Activated T-helper 2 cell treated with anti-CD3 and anti-CD28 coated beads, Interferon-gamma antibody, Interleukin-2, Interleukin-4, amounts not matched to agents 10 μg/mL and 5 μg/mL and 100 μg/mL, durations not matched to agents 14 hours and 24 hours and 36 hours (primary cell): ENCODE results near the gene SMYD3. TPM values are rescaled to one million over a fixed set of nuclear protein-coding genes. Genes with fewer than 3 reads are reported as not detected.

ENCODE experiments used
- DNase-seq: peaks from one replicate; pipeline ENCODE4 v3.0.0; 2021; ENCODE audit warnings: low spot score
- H3K27ac Mint-ChIP-seq: one replicate; pipeline ENCODE4 v1.8.0; 2021; ENCODE audit warnings: mixed read lengths
- H3K27me3 Mint-ChIP-seq: one replicate; pipeline ENCODE4 v1.8.0; 2021; ENCODE audit warnings: low read depth, mixed read lengths
- H3K36me3 Mint-ChIP-seq: one replicate; pipeline ENCODE4 v1.8.0; 2021; ENCODE audit warnings: low read depth, mixed read lengths
- H3K4me1 Mint-ChIP-seq: one replicate; pipeline ENCODE4 v1.8.0; 2021; ENCODE audit warnings: low read depth, mixed read lengths
- H3K4me3 Mint-ChIP-seq: one replicate; pipeline ENCODE4 v1.8.0; 2021; ENCODE audit warnings: low read depth, mild to moderate bottlenecking, moderate library complexity, mixed read lengths
- H3K9me3 Mint-ChIP-seq: one replicate; pipeline ENCODE4 v1.8.0; 2021; ENCODE audit warnings: mixed read lengths
- intact Hi-C: fragments of 100-400 bp; cut with micrococcal nuclease; formaldehyde crosslinking; loops from one replicate; pipeline ENCODE4 v1.15.1; 2023
- total RNA-seq: library from RNA; stranded (reverse); gene quantifications from 2 replicates; pipeline ENCODE4 v1.2.3, GENCODE V29; 2022

SMYD3 gene
- total RNA-seq, 1 donor from 2014 or later, result 24.1 TPM

GRCh38 chr1:246279402-246279801 lies 227.7 kb downstream of the SMYD3 start:
- H3K4me3 Mint-ChIP-seq, result no peak overlapping the region
- H3K27me3 Mint-ChIP-seq, result no peaks in the 10 kb centered on the region
- no peak overlapping the region for H3K27ac Mint-ChIP-seq
- H3K4me1 Mint-ChIP-seq, result peaks cover 3% of the 10 kb centered on the region
- H3K9me3 Mint-ChIP-seq, result no peaks in the 10 kb centered on the region
- no peak for DNase-seq
- intact Hi-C loops, result no loop called here
- H3K36me3 Mint-ChIP-seq, result no peaks in the 10 kb centered on the region

DNA sequence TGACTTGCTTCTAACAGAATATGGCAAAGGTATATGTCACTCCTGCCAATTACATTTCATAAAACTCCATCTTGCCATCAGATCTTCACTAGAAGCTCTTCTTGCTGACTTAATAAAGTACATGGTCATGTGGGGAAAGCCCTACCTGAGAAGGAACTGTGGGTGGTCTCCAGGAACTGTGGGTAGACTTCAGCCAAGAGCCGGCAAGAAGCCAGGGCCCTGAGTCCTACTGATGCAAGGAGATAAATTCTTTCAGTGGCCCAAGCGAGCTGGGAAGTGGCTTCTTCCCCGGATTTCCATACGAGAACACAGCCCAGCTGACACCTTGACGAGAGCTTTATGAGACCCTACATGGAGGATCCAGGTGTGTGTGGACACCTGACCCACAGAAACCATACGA lies 228.7 kb downstream of the SMYD3 start:
- no peak for DNase-seq
- Mint-ChIP-seq H3K36me3 (no peaks in the 10 kb centered on the region), H3K4me1 (no peaks in the 10 kb centered on the region), H3K27me3 (no peaks in the 10 kb centered on the region), H3K4me3 (no peak overlapping the region), H3K27ac (no peak overlapping the region), H3K9me3 (no peaks in the 10 kb centered on the region)
- intact Hi-C loops, result no loop called here

DNA sequence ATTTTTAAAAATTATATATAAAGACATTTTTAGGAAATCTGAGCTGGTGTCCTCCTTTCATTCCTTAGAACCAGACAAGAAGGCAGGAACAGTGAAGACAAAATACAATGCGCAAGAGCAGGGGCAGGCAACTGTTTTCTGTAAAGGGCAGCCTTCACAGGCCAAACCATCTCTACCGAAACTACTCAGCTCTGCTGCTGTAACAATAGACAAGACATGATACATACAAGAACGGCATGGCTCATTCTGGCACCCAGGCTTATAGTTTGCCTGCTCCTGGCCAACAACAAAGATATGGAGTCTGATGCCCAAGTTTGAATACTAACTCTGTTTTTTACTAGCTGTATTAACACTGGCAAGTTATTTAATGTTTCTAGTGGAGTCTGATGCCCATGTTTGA lies 232.0 kb downstream of the SMYD3 start:
- no peak overlapping the region for H3K27ac Mint-ChIP-seq
- H3K9me3 Mint-ChIP-seq, result no peaks in the 10 kb centered on the region
- H3K36me3 Mint-ChIP-seq, result no peaks in the 10 kb centered on the region
- intact Hi-C loops, result no loop called here
- no peak overlapping the region for H3K4me3 Mint-ChIP-seq
- DNase-seq, result no peak
- no peaks in the 10 kb centered on the region for H3K27me3 Mint-ChIP-seq
- no peaks in the 10 kb centered on the region for H3K4me1 Mint-ChIP-seq

DNA sequence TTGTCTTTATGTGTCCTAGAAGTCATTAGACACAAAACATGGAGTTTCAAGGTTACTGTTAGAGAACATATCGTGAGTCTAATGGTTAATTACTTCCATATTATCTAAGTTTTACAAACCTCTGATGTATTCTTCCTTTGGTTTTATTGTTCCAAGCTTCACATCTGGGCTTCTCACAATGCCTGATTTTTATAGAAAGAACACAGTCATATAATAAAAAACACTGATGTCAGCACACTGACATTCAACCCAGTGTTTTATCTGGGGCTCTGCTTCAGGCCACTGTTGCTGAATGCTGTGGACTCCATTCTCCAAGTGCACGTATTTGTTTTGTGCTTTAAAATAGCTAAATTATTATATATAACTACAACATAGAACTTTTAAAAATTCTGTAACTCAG lies 232.9 kb downstream of the SMYD3 start:
- Mint-ChIP-seq H3K36me3 (no peaks in the 10 kb centered on the region), H3K27ac (no peak overlapping the region), H3K27me3 (no peaks in the 10 kb centered on the region), H3K4me3 (no peak overlapping the region), H3K9me3 (no peaks in the 10 kb centered on the region), H3K4me1 (no peaks in the 10 kb centered on the region)
- DNase-seq, result no peak
- intact Hi-C loops, result no loop called here

DNA sequence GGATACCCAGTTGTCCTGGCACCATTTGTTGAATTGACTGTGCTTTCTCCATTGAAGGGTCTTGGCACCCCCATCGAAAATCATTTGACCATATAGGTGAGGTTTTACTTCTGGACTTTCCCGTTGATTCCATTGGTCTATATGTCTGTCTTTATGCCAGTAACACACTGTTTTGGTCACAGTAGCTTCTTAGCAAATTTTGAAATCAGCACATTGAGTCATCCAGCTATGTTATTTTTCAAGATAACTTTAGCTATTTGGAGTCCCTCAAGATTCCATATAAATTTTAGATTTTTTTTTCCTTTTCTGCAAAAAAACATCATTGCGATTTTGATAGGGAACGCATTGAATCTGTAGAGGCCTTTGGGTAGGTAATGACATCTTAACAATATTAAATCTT lies 235.6 kb downstream of the SMYD3 start:
- intact Hi-C loops, result no loop called here
- no peak for DNase-seq
- Mint-ChIP-seq H3K9me3 (no peaks in the 10 kb centered on the region), H3K27me3 (no peaks in the 10 kb centered on the region), H3K4me1 (no peaks in the 10 kb centered on the region), H3K36me3 (no peaks in the 10 kb centered on the region), H3K4me3 (no peak overlapping the region), H3K27ac (no peak overlapping the region)

DNA sequence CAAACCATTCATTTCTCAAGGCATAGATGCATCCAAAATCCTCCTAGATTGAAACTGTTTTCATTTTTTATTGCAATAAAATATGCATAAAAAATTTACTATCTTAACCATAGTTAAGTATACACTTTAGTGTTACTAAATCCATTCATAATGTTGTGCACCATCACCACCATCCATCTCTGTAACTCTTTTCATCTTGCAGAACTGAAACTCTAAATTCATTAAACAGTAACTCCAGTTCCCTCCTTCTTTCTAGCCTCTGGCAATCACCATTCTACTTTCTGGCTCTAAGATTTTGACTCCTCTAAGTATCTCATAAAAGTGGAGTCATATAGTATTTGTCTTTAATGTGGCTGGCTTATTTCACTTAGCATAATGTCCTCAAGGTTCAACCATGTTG lies 236.8 kb downstream of the SMYD3 start:
- Mint-ChIP-seq H3K36me3 (no peaks in the 10 kb centered on the region), H3K27me3 (no peaks in the 10 kb centered on the region), H3K4me1 (no peaks in the 10 kb centered on the region), H3K9me3 (no peaks in the 10 kb centered on the region), H3K4me3 (no peak overlapping the region), H3K27ac (no peak overlapping the region)
- DNase-seq, result no peak
- intact Hi-C loops, result no loop called here

DNA sequence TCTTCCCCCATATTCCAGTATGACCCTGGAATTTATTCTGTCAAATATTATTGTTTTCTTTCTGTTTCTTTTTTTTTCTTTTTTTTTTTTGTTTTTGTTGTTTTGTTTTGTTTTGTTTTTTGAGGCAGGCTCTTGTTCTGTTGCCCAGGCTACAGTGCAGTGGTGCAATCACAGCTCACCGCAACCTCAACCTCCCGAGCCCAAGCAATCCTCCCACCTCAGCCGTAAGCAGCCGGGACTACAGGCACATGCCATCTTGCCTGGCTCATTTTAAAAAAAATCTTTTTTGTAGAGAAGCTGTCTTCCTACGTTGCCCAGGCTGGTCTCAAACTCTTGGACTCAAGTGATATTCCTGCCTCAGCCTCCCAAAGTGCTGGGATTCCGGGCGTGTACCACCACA lies 237.6 kb downstream of the SMYD3 start:
- no peaks in the 10 kb centered on the region for H3K9me3 Mint-ChIP-seq
- H3K4me1 Mint-ChIP-seq, result no peaks in the 10 kb centered on the region
- DNase-seq, result no peak
- no peak overlapping the region for H3K4me3 Mint-ChIP-seq
- intact Hi-C loops, result no loop called here
- no peaks in the 10 kb centered on the region for H3K36me3 Mint-ChIP-seq
- no peaks in the 10 kb centered on the region for H3K27me3 Mint-ChIP-seq
- no peak overlapping the region for H3K27ac Mint-ChIP-seq

GRCh38 chr1:246267896-246268295 lies 239.2 kb downstream of the SMYD3 start:
- Mint-ChIP-seq H3K27me3 (no peaks in the 10 kb centered on the region), H3K4me1 (no peaks in the 10 kb centered on the region), H3K36me3 (no peaks in the 10 kb centered on the region), H3K9me3 (no peaks in the 10 kb centered on the region), H3K4me3 (no peak overlapping the region), H3K27ac (no peak overlapping the region)
- DNase-seq, result no peak
- intact Hi-C loops, result no loop called here

- DNase-seq, result no peak
- Mint-ChIP-seq H3K9me3 (no peaks in the 10 kb centered on the region), H3K27ac (no peak overlapping the region), H3K4me1 (no peaks in the 10 kb centered on the region), H3K36me3 (no peaks in the 10 kb centered on the region), H3K4me3 (no peak overlapping the region), H3K27me3 (no peaks in the 10 kb centered on the region)
- intact Hi-C loops, result no loop called here
Observed at GRCh38 chr1:246267426-246267825, 239.7 kb downstream of the SMYD3 start.

DNA sequence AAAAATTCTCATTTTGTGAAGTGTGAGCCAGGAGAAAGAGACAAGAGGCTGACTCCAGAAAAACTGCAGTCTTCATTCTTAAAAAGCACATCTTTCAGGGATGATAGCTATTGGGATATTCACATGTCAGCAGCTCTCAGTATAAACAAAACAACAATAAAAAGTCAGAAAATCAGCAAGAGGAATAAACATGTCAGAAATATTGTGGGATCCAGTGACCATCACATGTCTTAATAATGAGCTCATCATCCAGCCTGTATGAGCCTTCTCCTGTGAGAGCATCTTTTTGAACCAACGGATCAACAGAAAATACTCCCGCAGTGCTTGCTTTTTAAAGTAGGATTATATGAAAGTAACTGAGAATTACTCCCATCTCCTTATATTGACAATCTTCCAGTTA lies 241.6 kb downstream of the SMYD3 start:
- Mint-ChIP-seq H3K27ac (no peak overlapping the region), H3K9me3 (peaks cover 5% of the 10 kb centered on the region), H3K4me1 (no peaks in the 10 kb centered on the region), H3K36me3 (no peaks in the 10 kb centered on the region), H3K27me3 (no peaks in the 10 kb centered on the region), H3K4me3 (no peak overlapping the region)
- intact Hi-C loops, result no loop called here
- no peak for DNase-seq

DNA sequence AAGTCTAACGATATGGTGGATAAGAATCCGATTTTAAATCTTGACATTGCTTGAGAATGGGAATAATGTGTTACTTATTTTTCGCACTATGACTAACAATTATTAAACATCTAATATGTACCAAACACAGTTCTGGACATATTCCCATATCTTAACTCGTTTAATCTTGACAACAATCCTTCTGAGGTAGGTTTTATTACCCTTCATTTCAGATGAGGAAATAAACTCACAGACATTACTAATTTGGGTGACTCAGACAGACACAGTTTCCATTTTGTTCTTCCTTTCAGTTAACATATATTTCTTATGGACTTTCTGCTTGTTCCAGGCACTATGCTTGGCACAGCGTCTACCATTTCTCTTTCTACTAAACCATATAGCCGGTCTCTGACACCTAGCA lies 244.8 kb downstream of the SMYD3 start:
- Mint-ChIP-seq H3K4me3 (no peak overlapping the region), H3K36me3 (no peaks in the 10 kb centered on the region), H3K27ac (no peak overlapping the region), H3K9me3 (peaks cover 18% of the 10 kb centered on the region), H3K27me3 (no peaks in the 10 kb centered on the region), H3K4me1 (no peaks in the 10 kb centered on the region)
- intact Hi-C loops, result no loop called here
- DNase-seq, result no peak

DNA sequence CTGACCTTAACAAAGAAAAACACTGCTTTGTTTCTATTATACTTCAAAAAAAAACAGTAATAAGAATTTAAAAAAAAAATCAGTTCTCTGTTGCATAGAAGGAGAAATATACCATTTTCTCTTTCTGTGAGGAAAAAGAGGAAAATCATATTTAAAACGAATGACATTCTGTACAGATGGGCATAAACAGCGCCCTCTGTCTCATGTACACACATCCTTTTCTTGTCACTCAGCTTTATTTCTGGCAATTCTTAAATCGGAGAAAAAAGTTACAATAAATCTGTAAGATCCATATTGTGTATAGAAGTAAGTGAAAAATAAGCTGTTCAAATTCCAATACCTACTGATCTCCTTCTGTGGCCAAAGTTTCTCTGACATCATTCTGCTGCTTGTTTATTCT lies 245.4 kb downstream of the SMYD3 start:
- H3K9me3 Mint-ChIP-seq, result peaks cover 18% of the 10 kb centered on the region
- intact Hi-C loops, result no loop called here
- DNase-seq, result no peak
- no peaks in the 10 kb centered on the region for H3K4me1 Mint-ChIP-seq
- H3K4me3 Mint-ChIP-seq, result no peak overlapping the region
- H3K27me3 Mint-ChIP-seq, result no peaks in the 10 kb centered on the region
- no peak overlapping the region for H3K27ac Mint-ChIP-seq
- no peaks in the 10 kb centered on the region for H3K36me3 Mint-ChIP-seq

DNA sequence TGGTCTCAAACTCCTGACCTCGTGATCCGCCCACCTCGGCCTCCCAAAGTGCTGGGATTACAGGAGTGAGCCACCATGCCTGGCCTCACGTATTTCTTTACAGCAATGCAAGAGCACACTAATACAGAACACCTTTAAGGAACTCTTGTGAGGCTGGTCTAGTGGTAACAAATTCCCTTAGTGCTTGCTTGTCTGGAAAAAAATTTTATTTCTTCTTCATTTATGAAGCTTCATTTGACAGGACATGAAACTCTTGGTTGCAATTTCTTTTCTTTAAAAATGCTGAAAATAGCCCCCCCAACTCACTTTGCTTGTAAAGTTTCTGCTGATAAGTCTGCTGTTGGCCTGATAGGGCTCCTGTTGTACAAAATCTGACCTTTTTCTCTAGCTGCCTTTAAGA lies 248.8 kb downstream of the SMYD3 start:
- H3K9me3 Mint-ChIP-seq, result peaks cover 18% of the 10 kb centered on the region
- H3K27ac Mint-ChIP-seq, result no peak overlapping the region
- H3K36me3 Mint-ChIP-seq, result no peaks in the 10 kb centered on the region
- DNase-seq, result no peak
- H3K4me1 Mint-ChIP-seq, result no peaks in the 10 kb centered on the region
- intact Hi-C loops, result no loop called here
- no peak overlapping the region for H3K4me3 Mint-ChIP-seq
- no peaks in the 10 kb centered on the region for H3K27me3 Mint-ChIP-seq

DNA sequence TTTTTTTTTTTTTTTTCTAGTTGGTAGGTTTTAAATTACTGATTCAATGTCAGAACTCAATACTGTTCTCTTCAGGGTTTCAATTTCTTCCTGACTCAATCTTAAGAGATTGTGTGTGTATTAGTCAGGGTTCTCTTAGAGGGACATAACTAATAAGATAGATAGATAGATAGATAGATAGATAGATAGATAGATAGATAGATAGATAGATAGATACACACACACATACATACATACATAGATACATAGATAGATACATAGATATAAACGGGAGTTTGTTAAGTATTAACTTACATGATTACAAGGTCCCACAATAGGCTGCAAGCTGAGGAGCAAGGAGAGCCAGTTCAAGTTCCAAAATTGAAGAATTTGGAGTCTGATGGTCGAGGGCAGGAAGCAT lies 251.3 kb downstream of the SMYD3 start:
- no peak overlapping the region for H3K4me3 Mint-ChIP-seq
- H3K27me3 Mint-ChIP-seq, result no peaks in the 10 kb centered on the region
- H3K9me3 Mint-ChIP-seq, result peaks cover 13% of the 10 kb centered on the region
- no peaks in the 10 kb centered on the region for H3K36me3 Mint-ChIP-seq
- intact Hi-C loops, result no loop called here
- DNase-seq, result no peak
- H3K4me1 Mint-ChIP-seq, result no peaks in the 10 kb centered on the region
- no peak overlapping the region for H3K27ac Mint-ChIP-seq
